Epidermal melanocyte (primary cell): ENCODE results near the gene DYNLRB2.

ENCODE experiments used
- DNase-seq: peaks from one replicate; pipeline ENCODE4 v3.0.0; 2011; ENCODE audit warnings: low spot score; ENCODE audit not compliant: insufficient read length

The DYNLRB2 gene

GRCh38 chr16:80540516-80541305, at the start of gene DYNLRB2:
TSS of gene DYNLRB2 (plus strand) at chr16:80540993. CDS start at chr16:80541077, 84 bp downstream.
- peak; percentile 79 for DNase-seq

GRCh38 chr16:80500116-80500859, 40.5 kb upstream of the DYNLRB2 start:
- DNase-seq: no peak

- DNase-seq: no peak
Observed at GRCh38 chr16:80500961-80501525, 39.8 kb upstream of the DYNLRB2 start.

GRCh38 chr16:80503107-80503506, 37.7 kb upstream of the DYNLRB2 start:
- no peak for DNase-seq

- no peak for DNase-seq
Observed at GRCh38 chr16:80507538-80507937, 33.3 kb upstream of the DYNLRB2 start.

- DNase-seq: no peak
Observed at GRCh38 chr16:80509872-80510271, 30.9 kb upstream of the DYNLRB2 start.

- no peak for DNase-seq
Observed at GRCh38 chr16:80511824-80512592, 28.8 kb upstream of the DYNLRB2 start.

GRCh38 chr16:80512593-80512853, 28.3 kb upstream of the DYNLRB2 start:
- no peak for DNase-seq

- DNase-seq: no peak
Observed at GRCh38 chr16:80515374-80515773, 25.4 kb upstream of the DYNLRB2 start.

- no peak for DNase-seq
Observed at GRCh38 chr16:80517846-80518245, 22.9 kb upstream of the DYNLRB2 start.

GRCh38 chr16:80518436-80518835, 22.4 kb upstream of the DYNLRB2 start:
- no peak for DNase-seq

GRCh38 chr16:80519189-80519588, 21.6 kb upstream of the DYNLRB2 start:
- no peak for DNase-seq

- DNase-seq: no peak
Observed at GRCh38 chr16:80525420-80525819, 15.4 kb upstream of the DYNLRB2 start.

GRCh38 chr16:80526418-80527061, 14.3 kb upstream of the DYNLRB2 start:
- DNase-seq: peak; percentile 34

- no peak for DNase-seq
Observed at GRCh38 chr16:80527297-80527696, 13.5 kb upstream of the DYNLRB2 start.

- DNase-seq: no peak
Observed at GRCh38 chr16:80530479-80530878, 10.3 kb upstream of the DYNLRB2 start.

- DNase-seq: no peak
Observed at GRCh38 chr16:80536238-80536637, 4.6 kb upstream of the DYNLRB2 start.

- DNase-seq: no peak
Observed at GRCh38 chr16:80541306-80541694, 507 bp downstream of the DYNLRB2 start.

- no peak for DNase-seq
Observed at GRCh38 chr16:80543162-80543561, 2.4 kb downstream of the DYNLRB2 start.

GRCh38 chr16:80544326-80544725, 3.5 kb downstream of the DYNLRB2 start:
- DNase-seq: no peak

- DNase-seq: no peak
Observed at GRCh38 chr16:80546249-80546648, 5.5 kb downstream of the DYNLRB2 start.
